22Rv1 (cell line): Measurements from ENCODE around the gene SWT1.

ENCODE experiments used
- CTCF ChIP-seq: fragments of 450-650 bp; IDR thresholded peaks from 2 replicates; pipeline ENCODE4 v1.5.1; 2017; ENCODE audit warnings: mild to moderate bottlenecking
- ZFX ChIP-seq: fragments of 450-650 bp; IDR thresholded peaks from 2 replicates; pipeline ENCODE4 v1.6.1; 2017; ENCODE audit warnings: antibody characterized with exemption, borderline replicate concordance

- TF ChIP-seq CTCF, result no peak
- no peak for TF ChIP-seq ZFX
Measured at GRCh38 chr1:185239861-185240260, 82.9 kb downstream of the SWT1 start.
